ENCODE results near the gene SCN4A. TPM values are rescaled to one million over a fixed set of nuclear protein-coding genes. Genes with fewer than 3 reads are reported as not detected.

The SCN4A gene
- total RNA-seq, 2 donors from 2014 or later = 3.9 to 4.4 TPM

- 97 to 100% methylated on average over 1 to 6 of the region's 6 CpGs for WGBS, 2 experiments (ENCODE audit: insufficient coverage in 1 of 2, insufficient read length in 1 of 2)
- Histone ChIP-seq H3K27me3 (ENCODE audit: control insufficient read depth, insufficient read depth, low read length, poor library complexity, severe bottlenecking) (no peaks in the 10 kb centered on the region), H3K36me3 (ENCODE audit: control insufficient read depth, insufficient read depth, low read length) (no peaks in the 10 kb centered on the region), H3K9ac (ENCODE audit: extremely low read depth, low read length, poor library complexity, severe bottlenecking) (no peak overlapping the region), H3K9me3 (ENCODE audit: control insufficient read depth, low read length) (no peaks in the 10 kb centered on the region), H3K4me3 (ENCODE audit: low read length) (no peak overlapping the region), H3K27ac (ENCODE audit: low read depth, low read length) (no peak overlapping the region), H3K4me1 (ENCODE audit: control insufficient read depth, insufficient read depth, low read length) (no peaks in the 10 kb centered on the region)
- no peak for TF ChIP-seq CTCF (conservative IDR thresholded peaks at IDR 0.05)
- H3K4me3 Mint-ChIP-seq = no peak overlapping the region
- H3K4me1 Mint-ChIP-seq = peaks cover 5% of the 10 kb centered on the region
- H3K9me3 Mint-ChIP-seq = no peaks in the 10 kb centered on the region
- DNase-seq = peak; percentile 8
- no peak overlapping the region for H3K27ac Mint-ChIP-seq
- no peaks in the 10 kb centered on the region for H3K36me3 Mint-ChIP-seq (ENCODE audit: low read depth)
- peaks cover 11% of the 10 kb centered on the region for H3K27me3 Mint-ChIP-seq (ENCODE audit: insufficient read depth)
These were observed 42.7 kb upstream of the SCN4A start for GRCh38 chr17:64015447-64015846.

GRCh38 chr17:64009571-64010402, 37.1 kb upstream of the SCN4A start:
- H3K9ac ChIP-seq (ENCODE audit: extremely low read depth, low read length, poor library complexity, severe bottlenecking) = no peak overlapping the region
- no peaks in the 10 kb centered on the region for H3K36me3 Mint-ChIP-seq (ENCODE audit: low read depth)
- H3K4me1 ChIP-seq (ENCODE audit: control insufficient read depth, insufficient read depth, low read length) = no peaks in the 10 kb centered on the region
- no peaks in the 10 kb centered on the region for H3K9me3 ChIP-seq (ENCODE audit: control insufficient read depth, low read length)
- WGBS, 2 experiments (ENCODE audit: insufficient coverage in 1 of 2, insufficient read length in 1 of 2) = 70 to 72% methylated on average over 5 to 8 of the region's 8 CpGs
- no peak overlapping the region for H3K27ac ChIP-seq (ENCODE audit: low read depth, low read length)
- no peak for TF ChIP-seq CTCF (conservative IDR thresholded peaks at IDR 0.05)
- H3K4me3 ChIP-seq (ENCODE audit: low read length) = no peak overlapping the region
- no peaks in the 10 kb centered on the region for H3K27me3 ChIP-seq (ENCODE audit: control insufficient read depth, insufficient read depth, low read length, poor library complexity, severe bottlenecking)
- H3K4me1 Mint-ChIP-seq = no peaks in the 10 kb centered on the region
- H3K36me3 ChIP-seq (ENCODE audit: control insufficient read depth, insufficient read depth, low read length) = no peaks in the 10 kb centered on the region
- H3K9me3 Mint-ChIP-seq = no peaks in the 10 kb centered on the region
- no peak overlapping the region for H3K27ac Mint-ChIP-seq
- H3K27me3 Mint-ChIP-seq (ENCODE audit: insufficient read depth) = peaks cover 4% of the 10 kb centered on the region
- no peak overlapping the region for H3K4me3 Mint-ChIP-seq
- DNase-seq = peak; percentile 28

- WGBS, 2 experiments (ENCODE audit: insufficient coverage in 1 of 2, insufficient read length in 1 of 2) = 82 to 88% methylated on average over 4 of the region's 4 CpGs
These were observed 36.1 kb upstream of the SCN4A start for GRCh38 chr17:64008830-64009229.

More at GRCh38 chr17:64008830-64009229, 36.1 kb upstream of the SCN4A start:
- H3K27ac ChIP-seq (ENCODE audit: low read depth, low read length) = no peak overlapping the region
- H3K4me1 ChIP-seq (ENCODE audit: control insufficient read depth, insufficient read depth, low read length) = no peaks in the 10 kb centered on the region
- TF ChIP-seq CTCF (conservative IDR thresholded peaks at IDR 0.05) = no peak
- Mint-ChIP-seq H3K36me3 (ENCODE audit: low read depth) (no peaks in the 10 kb centered on the region), H3K27me3 (ENCODE audit: insufficient read depth) (peaks cover 4% of the 10 kb centered on the region), H3K9me3 (no peaks in the 10 kb centered on the region), H3K4me1 (no peaks in the 10 kb centered on the region), H3K4me3 (no peak overlapping the region), H3K27ac (no peak overlapping the region)
- peak; percentile 41 for DNase-seq
- H3K4me3 ChIP-seq (ENCODE audit: low read length) = no peak overlapping the region
- H3K9ac ChIP-seq (ENCODE audit: extremely low read depth, low read length, poor library complexity, severe bottlenecking) = no peak overlapping the region
- H3K27me3 ChIP-seq (ENCODE audit: control insufficient read depth, insufficient read depth, low read length, poor library complexity, severe bottlenecking) = no peaks in the 10 kb centered on the region
- no peaks in the 10 kb centered on the region for H3K36me3 ChIP-seq (ENCODE audit: control insufficient read depth, insufficient read depth, low read length)
- no peaks in the 10 kb centered on the region for H3K9me3 ChIP-seq (ENCODE audit: control insufficient read depth, low read length)

Data from endodermal cell (in vitro differentiated cells).